ENCODE results near the gene SMARCA4.
A peak's percentile ranks its signal among the peaks of the same experiment; 100 is the strongest.

Gene SMARCA4

DNA sequence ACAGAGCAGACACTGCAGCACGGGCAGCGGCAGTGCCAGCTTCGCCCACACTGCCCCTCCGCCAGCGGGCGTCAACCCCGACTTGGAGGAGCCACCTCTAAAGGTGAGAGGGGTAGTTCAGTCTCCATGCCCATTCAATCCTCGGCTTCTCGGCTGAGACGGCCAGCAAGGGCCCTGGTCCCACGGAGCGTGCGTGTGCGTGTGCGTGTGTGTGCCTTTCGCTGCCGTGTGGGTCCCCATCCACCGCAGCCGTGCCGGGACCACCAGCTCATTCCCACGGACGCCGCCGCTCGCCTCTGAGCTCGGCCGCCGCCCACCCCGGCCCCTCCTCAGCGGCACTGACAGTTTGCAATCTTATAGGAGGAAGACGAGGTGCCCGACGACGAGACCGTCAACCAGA lies 72.9 kb downstream of the SMARCA4 start:
- no peak for DNase-seq (ENCODE audit: low read depth)

DNA sequence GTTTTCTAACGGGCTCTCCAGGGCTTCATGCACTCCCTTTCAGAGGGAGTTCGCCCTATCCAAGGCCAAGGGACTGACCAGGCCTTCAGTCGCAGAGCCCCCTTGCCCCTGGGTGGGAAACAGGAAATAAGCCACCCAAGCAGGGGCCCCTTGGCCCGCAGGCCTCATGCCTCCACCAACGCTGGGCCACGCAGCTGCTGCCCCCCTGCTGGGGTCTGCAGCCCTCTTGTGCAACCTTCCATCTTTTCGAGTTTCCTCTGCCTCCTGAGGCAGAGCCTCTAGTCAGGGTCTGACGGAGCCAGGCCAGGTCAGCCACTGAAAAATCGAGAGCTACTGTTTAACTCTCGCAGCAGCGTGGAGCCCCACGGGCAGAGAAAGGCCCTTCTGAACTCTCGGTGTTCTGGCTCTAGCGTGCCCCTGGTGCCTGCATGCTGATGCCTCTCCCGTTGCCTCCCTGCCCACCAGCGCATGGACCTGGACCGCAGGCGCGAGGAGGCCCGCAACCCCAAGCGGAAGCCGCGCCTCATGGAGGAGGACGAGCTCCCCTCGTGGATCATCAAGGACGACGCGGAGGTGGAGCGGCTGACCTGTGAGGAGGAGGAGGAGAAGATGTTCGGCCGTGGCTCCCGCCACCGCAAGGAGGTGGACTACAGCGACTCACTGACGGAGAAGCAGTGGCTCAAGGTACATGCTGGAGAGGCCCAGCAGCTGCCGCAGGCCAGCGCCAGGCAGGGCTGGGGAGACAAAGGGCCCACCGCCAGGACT lies 73.8 kb downstream of the SMARCA4 start:
- DNase-seq (ENCODE audit: low read depth): no peak

DNA sequence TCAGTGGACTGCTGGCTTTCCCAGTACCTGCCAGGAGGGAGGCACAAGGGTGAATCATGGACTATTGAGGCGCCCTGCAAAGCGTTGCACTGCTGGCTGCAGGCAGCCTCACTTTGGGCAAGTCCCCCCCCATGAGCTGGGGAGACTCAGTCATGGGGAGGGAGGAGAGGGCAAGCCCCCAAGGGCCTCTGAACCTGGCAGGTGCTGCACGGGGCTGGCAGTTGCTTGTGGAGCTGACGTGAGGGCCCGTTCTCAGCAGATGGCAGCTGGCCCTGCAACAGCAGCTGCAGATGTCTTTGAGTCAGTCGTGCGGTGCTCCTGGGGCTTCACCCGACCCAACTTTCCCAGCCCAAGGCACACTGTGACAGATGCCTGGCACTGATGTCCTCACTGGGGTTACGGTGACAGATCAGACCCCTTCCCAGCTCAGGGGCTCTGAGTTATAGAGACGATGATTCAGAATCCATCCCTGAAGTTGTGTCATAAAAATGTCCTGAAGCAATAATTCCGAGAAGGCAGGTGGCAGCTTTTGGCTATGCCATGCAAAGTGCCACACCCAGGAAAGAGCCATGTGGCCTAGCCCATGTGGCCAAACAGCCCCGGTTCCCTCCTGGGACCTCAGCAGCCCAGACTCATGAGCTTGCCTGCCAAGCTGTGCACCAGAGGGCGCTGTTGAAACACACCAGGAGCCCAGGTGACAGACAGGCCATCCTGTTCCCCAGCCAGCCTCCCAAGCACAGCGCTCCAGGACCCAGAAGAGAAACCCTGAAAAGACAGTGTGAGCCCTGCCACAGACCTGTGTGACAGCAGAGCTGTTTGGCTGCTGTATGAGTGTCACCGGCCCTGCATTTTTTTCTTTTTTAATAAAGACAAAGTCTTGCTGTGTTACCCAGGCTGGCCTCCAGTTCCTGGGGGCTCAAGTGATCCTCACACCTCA lies 74.9 kb downstream of the SMARCA4 start:
- DNase-seq (ENCODE audit: low read depth): peak; percentile 85

DNA sequence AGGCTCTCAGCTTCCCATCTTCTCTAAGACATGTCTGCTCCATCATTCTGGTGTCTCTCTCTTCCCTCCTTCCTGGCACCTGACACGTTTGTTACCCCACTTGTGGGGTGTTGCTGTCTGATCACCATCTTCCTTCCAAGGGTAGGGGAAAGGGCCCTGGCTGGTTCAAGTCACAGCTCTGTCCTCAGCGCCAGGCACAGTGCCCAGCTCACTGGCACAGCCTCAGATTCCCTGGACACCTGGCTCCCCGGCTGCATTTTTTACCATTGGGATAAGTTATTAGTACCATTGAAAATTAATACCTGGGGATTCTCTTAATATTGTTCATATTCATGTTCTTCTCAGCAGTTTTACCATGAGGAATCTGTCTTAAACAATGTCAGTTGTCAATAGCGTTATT lies 77.7 kb downstream of the SMARCA4 start:
- DNase-seq (ENCODE audit: low read depth): no peak

DNA sequence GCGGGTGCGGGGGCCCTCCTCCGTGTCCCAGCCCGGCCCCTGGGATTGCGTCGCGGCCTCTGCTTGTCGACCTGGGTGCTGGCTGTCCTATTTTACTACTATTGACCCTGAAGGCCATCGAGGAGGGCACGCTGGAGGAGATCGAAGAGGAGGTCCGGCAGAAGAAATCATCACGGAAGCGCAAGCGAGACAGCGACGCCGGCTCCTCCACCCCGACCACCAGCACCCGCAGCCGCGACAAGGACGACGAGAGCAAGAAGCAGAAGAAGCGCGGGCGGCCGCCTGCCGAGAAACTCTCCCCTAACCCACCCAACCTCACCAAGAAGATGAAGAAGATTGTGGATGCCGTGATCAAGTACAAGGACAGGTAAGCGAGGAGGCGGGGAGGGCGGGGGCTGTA lies 80.4 kb downstream of the SMARCA4 start:
- DNase-seq (ENCODE audit: low read depth): no peak

DNA sequence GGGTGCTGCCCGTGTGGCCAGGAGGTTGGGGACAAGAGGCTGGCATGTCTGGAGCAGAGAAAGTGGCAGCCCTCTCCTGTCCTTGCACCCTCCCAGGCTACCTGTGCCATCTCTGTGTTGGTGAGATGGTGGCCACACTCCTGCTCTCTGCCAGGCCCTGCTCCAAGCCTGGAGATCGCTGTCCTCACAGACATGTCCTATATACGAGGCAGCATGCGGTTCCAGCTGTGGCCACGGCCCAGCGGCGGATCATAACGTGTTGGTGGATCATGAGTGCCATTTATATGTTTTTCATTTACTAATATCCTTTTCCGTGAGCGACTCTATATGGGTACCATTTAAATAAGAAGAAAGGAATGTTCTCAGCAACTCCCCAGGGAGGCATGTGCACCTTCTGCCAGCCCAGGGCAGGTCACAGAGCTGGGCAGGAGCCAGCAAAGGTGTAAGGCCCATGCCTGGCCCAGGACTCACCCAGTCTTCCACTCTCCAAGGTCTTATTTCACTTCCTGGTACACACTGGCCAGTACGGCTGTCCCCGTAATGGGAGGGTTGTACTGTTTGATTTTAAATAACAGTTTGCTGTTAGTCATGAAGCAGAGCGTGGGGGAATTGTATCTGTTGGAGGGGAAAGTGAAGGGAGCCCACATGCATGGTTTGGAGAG lies 81.3 kb downstream of the SMARCA4 start:
- DNase-seq (ENCODE audit: low read depth): no peak

DNA sequence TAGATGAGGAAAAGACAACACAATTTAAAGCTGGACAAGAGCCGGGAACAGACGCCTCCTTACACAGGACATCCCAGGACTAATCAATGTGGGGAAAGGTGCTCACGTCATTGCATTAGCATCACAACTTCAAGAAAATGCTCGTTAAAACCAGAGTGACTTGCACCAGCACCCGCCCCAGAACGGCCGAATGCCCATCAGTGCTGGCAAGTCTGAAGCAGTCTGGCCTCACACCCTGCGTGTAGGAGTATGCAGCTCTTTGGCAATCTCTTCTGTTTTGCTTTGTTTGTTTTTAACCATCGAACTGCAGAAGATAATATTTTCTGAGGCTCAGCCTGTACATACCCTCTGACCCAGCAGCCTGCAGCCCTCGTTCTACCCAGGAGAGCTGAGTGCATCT lies 83.6 kb downstream of the SMARCA4 start:
- DNase-seq (ENCODE audit: low read depth): no peak

DNA sequence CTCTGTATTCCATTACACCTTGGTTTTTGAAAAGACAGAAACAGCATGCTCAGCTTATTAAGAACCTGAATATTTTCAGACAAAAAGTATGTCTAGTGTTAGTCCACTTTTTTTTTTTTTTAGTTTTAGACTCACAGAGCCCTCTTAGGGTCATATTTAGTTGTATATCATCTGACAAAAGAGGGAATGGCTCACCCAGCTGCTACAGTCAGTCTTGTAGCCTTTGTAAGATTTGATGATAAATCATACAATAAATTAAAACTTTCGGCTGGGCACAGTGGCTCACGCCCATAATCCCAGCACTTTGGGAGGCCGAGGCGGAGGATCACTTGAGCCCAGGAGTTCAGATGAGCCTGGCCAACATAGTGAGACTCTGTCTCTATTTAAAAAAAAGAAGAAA lies 84.7 kb downstream of the SMARCA4 start:
- no peak for DNase-seq (ENCODE audit: low read depth)

DNA sequence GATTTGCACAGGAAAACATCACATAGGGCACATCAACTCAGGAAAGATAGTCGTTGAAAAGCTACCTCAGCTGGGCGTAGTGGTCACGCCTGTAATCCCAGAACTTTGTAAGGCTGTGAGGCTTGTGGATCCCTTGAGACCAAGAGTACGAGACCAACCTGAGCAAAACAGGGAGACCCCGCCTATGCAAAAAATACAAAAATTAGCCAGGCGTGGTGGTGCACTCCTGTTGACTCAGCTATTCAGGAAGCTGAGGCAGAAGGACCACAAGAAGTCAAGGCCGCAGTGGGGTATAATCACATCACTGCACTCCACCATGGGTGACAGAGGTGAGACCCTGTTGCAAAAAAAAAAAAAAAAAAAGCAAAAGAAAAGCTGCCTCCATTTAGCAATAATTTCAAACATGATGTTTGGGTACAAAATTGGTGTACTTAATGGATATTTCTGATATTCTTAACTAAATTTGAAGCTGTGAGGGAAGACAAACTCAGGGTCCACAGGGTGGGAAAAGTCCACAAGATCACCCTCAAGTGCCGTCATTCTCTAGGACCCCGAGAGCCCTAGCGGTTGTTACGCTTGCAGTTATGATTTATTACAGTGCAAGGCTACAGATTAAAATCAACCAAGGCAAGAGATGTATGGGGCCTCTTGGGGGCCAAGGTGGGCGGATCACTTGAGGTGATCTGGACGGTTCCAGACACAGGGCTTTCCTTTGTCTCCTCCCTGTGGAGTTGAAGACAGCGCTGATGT lies 86.0 kb downstream of the SMARCA4 start:
- no peak for DNase-seq (ENCODE audit: low read depth)

DNA sequence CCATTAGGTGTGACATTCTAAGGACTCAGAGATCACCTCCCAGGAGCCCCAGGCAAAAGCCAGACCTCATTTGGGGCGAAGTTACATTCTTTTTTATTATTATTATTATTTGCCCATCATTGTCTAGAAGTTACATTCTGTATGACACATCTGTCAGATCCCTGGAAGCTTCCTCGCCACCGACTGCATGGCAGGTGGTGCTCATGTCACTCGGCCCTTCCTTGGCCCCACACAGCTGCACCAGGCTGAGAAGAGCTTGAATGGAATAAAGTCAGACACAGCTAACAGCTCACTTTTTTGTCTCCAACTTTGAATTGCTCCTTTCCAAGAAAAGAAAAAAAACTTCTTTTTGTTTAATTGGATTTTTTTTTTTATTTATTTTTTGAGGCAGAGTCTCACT lies 87.0 kb downstream of the SMARCA4 start:
- no peak for DNase-seq (ENCODE audit: low read depth)

DNA sequence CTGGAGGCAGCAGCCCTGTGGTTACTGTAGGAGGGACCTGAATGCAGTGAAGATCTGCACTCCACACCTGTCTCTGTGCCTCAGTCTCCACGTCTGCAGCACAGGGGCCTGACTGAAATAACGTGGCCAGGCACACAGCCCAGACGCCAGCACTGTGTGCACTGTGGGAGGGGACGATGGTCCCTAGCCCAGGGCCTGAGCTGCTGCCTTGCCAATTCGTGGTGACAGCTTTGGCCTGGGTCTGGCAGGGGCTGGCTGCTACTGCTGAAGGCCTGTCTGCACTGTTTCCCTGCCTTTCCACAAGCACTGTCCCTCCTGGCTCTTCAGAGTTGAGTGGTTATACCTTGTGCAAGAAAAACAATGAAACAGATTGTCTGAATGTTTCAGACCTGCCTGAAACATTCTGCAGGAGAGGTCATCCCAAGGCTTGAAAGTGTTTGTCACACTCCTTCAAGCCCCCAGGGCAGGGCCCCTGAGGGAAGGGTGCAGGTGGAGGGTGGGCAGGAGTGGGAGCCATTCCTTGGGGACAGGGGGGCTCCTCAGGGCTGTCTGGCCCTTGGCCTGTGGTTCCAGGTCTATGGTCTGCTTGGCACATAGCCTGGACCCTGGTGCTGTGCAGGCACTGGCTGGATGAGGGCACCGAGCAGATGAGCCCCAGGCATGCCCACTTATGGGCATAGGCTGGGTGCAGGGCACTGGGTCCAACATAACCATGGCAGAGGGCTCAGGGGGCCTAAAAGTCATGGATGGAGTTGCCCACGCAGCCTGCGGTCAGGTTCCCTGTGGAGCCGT lies 89.7 kb downstream of the SMARCA4 start:
- DNase-seq (ENCODE audit: low read depth): no peak

DNA sequence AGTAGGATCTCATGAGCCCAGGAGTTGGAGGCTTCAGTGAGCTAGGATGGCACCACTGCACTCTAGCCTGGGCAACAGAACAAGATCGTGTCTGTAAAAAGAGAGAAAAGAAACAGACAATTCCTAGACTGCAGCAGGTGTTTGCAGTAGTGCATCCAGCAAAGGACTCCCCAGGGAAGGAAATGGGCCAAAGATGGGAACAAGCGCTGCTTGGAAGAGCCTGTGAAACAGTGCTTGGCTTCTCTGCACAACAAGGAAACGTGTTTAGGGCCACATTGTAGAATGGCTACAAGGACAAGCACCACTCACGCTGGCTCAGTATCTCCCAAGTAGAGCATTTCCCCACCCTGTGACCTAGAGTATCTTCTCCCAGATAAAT lies 93.0 kb downstream of the SMARCA4 start:
- DNase-seq (ENCODE audit: low read depth): no peak

DNA sequence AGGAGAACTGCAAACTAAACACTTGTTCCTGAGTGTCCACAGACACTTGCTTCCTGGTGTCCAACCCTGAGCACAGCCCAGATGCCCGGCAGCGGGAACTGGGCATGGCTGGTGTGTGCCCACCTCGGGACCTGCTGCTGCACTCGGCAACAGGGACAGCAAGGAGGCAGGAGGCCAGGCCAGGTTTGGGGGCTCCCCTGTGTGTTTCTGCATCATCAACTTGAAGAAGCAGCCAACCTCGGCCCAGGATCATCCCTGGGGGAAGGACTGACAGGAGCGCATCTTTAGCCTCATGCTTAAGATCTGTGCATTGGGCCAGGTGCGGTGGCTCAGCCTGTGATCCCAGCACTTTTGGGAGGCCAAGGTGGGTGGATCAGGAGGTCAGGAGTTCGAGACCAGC lies 93.4 kb downstream of the SMARCA4 start:
- DNase-seq (ENCODE audit: low read depth): no peak

DNA sequence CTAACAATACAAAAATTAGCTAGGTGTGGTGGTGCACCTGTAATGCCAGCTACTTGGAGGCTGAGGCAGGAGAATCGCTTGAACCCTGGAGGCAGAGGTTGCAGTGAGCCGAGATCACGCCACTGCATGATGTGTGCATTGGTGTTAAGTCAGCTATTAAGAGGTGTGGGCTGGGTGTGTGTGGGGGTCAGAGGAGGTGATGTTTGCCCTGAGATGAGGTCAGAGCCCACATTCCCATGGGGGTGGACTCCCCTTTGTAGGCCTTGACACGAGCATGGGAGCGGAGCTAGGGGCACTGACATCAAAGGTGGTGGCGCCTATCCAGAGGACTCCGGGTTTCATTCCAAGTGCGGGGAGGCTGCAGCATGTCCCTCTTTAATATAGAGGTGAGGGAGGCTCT lies 93.8 kb downstream of the SMARCA4 start:
- no peak for DNase-seq (ENCODE audit: low read depth)

DNA sequence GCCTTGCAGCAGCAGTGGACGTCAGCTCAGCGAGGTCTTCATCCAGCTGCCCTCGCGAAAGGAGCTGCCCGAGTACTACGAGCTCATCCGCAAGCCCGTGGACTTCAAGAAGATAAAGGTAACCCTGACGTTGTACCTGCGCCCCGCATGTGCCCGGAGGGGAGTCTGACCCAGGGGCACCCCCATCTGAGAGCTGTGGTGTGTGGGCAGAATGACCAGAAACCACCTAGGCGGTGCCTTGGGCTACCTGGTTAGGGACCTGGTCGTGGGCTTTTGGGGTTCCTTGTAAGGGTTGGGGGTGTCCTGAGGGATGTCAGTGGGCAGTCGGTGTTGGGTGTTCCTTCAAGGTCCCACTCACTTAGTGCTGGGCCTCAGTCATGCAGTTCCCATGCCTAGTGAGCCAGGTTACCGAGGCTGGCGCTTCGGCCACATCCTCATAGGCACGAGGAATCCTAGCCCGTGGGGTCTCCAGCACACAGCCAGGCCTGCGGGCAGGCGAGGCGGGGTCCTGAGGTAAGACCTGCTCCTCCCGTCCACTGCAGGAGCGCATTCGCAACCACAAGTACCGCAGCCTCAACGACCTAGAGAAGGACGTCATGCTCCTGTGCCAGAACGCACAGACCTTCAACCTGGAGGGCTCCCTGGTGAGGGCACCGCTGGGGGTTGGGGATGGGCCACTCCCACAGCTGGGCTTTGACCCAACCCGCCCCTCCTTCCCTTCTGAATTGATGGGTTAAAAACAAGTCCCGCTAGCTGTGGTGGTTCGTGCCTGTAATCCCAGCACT lies 97.6 kb downstream of the SMARCA4 start:
- DNase-seq (ENCODE audit: low read depth): no peak

DNA sequence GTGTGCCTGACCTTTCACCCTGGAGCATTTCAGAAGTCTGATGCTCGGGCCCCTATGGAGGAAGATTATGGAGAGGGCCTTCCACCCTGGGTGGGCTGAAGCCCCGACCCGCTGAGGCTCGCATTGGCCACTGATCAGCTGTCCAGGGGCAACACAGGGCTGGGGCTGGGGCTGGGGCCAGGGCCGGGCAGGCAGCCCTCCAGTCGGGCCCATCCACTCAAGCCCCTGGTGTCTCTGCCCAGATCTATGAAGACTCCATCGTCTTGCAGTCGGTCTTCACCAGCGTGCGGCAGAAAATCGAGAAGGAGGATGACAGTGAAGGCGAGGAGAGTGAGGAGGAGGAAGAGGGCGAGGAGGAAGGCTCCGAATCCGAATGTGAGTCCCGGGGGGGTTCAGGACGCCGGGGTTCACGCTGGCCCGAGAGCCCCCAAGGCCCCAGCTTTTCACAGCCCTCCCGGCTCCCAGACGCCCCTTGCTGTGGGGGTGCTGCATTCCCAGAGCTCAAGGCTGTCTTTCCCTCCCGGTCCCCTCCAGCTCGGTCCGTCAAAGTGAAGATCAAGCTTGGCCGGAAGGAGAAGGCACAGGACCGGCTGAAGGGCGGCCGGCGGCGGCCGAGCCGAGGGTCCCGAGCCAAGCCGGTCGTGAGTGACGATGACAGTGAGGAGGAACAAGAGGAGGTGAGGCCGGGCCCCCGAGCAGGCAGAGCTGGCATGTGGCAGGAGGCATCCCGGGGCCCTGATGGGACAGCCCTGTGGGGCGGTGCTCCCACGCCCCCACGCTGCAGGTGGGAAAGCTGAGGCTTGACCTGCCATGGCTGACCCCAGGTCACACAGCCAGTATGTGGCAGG lies 98.9 kb downstream of the SMARCA4 start:
- DNase-seq (ENCODE audit: low read depth): no peak

DNA sequence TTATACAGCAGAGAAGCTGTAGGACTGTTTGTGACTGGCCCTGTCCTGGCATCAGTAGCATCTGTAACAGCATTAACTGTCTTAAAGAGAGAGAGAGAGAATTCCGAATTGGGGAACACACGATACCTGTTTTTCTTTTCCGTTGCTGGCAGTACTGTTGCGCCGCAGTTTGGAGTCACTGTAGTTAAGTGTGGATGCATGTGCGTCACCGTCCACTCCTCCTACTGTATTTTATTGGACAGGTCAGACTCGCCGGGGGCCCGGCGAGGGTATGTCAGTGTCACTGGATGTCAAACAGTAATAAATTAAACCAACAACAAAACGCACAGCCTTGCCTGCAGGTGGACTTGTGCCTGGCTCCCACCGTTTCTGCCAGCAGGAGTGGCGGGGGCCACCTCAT lies 101.1 kb downstream of the SMARCA4 start:
- no peak for DNase-seq (ENCODE audit: low read depth)

DNA sequence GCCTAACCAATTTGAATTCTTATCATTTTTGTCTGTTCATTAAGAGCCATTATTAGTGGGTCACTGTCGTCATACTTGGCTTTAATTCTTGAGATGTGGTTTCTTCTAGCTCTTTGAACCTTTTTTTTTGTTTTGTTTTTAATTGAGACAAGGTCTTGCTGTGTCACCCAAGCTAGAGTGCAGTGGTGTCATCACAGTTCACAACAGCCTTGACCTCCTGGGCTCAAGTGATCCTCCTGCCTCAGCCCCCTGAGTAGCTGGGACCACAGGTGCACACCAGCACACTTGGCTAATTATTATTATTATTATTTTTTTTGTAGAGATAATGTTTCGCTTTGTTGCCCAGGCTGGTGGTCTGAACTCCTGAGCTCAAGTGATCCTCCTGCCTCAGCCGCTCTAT lies 102.6 kb downstream of the SMARCA4 start:
- DNase-seq (ENCODE audit: low read depth): peak; percentile 37

DNA sequence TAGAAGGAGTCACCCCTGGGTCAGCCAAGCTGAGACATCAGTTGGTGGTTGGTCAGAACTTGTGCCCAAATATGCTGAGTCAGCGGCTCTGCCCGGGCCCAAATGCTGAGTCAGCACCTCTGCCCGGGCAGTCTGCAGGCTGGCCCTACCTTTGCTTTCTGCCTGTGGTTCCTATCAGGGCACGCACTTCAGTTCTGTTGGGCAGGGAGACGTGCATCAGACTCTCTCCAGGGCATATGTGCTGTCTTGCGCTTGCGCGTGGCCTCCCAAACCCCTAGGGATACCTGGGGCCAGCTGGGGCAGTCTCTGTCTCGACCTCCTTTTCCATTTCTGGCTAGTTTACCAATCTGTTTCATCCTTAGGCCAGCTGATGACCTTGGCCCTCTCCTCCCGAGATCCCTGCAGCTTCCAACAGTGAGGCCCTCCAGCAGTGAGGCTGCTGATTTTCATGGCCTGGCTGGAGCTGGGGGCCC lies 104.0 kb downstream of the SMARCA4 start:
- no peak for DNase-seq (ENCODE audit: low read depth)
